AG10803 (cell line): ENCODE data around the gene GSTA3.
A peak's percentile ranks its signal among the peaks of the same experiment; 100 is the strongest.
"Not testable (repeated sequence)": the region's sequence is repeated elsewhere in the genome, so short reads cannot be mapped to it uniquely, and the experiment has no call there.

ENCODE experiments used
- DNase-seq: peaks from one replicate; pipeline ENCODE4 v3.0.0; 2010; ENCODE audit warnings: low read depth
- H3K4me3 ChIP-seq: 2 replicates; pipeline ENCODE4 v1.5.1; 2011; ENCODE audit warnings: mild to moderate bottlenecking, low read length, control low read depth
- CTCF ChIP-seq: conservative IDR thresholded peaks from 2 replicates; pipeline ENCODE4 v1.5.1; 2011; ENCODE audit warnings: mild to moderate bottlenecking, low read length, control low read depth, inconsistent platforms

Gene GSTA3

DNA sequence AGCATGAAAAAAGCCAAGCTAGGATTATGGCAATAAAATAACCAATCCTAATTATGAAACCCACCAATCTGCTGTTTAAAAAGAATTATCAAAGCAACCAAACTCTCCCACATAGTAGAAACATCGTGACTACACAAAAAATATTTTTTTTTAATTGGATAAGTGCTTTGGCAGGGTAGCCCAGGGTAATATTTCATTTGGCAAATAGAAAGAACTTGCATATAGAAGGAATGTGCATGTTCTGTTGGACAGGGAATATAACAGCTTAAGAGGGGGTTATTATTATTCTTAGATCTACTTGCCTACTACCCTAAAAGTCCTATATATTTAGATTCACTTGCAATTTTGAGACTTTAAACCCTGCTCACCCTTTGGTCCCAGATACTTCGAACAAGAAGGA lies 972 bp downstream of the GSTA3 start:
- TF ChIP-seq CTCF, result no peak
- no peak for DNase-seq
- H3K4me3 ChIP-seq, result no peak overlapping the region

DNA sequence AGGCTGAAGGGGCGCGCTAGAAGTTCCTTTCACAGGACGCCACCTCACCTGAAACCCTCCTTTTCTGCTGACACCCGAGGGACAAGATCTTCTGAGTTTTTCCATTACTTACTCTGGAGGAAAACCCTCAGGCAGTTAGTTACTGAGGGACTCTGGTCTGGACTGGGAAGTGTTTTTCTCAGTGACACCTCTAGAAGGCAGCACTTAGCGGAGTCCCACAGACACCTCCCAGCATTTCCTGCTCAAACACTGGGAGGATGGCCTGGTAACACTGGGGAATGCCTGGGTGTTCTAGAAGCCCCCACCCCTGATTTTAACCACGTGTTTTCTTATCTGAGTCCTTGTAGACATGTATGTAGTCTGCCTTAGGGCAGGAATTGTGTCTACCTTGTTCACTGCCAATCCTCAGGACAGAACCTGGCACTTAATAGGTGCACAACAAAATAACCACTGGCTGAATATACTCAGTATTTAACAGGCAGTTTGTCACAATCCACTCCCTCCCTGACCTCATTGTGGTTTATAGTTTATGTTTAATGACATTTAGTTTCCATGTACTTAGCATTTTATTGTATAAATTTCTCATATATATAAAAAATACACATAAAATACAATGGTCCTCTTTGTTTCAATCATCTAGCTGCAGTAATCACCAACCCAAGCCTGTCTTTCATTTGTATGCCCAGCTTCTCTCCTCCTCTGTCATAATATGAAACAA lies 4.8 kb downstream of the GSTA3 start:
- H3K4me3 ChIP-seq, result no peak overlapping the region
- 0 out of 2 replicates have a peak, but pooled peaks have one; percentile 21 for TF ChIP-seq CTCF
- DNase-seq, result no peak

DNA sequence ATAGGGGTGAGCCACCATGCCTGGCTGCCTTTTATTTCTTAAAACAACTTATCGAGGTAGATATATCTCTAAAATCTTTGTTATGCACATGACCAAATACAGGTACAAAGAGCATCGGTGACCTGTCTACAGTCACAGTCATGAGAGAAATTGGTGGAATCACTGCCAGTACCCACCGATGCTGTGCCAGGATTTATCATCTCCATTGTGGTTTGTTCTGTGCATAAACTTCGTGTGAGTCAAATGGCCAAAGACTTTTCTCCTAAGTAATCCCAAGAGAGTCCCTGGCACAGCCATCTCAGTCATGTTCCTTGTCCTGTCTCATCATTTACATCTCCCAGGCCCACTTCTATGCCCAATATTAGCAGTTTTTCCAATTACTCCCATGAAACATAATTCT lies 9.0 kb downstream of the GSTA3 start:
- no peak for DNase-seq
- TF ChIP-seq CTCF, result no peak
- H3K4me3 ChIP-seq, result no peak overlapping the region

- DNase-seq, H3K4me3 ChIP-seq: not testable (repeated sequence)
These were observed 13.7 kb downstream of the GSTA3 start for GRCh38 chr6:52895790-52896189.

DNA sequence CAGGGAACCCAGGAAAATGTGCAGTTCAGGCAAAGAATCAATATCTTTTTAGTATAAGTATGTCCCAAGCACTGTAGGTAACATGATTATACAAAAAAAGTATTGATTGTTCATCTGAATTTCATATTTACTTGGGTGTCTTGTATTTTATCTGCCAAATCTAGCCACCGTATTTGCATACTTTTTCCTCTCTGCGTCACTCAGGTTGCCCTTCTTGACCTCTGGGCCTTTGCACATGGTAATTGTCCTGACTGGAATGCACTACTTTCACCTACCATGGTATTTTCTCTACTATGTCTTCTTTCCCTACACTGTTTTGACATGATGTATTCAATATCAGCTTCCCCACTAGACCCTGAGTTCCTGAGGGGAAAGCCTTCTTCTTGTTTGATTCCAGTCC lies 15.2 kb downstream of the GSTA3 start:
- DNase-seq, result no peak
- no peak overlapping the region for H3K4me3 ChIP-seq
- no peak for TF ChIP-seq CTCF

DNA sequence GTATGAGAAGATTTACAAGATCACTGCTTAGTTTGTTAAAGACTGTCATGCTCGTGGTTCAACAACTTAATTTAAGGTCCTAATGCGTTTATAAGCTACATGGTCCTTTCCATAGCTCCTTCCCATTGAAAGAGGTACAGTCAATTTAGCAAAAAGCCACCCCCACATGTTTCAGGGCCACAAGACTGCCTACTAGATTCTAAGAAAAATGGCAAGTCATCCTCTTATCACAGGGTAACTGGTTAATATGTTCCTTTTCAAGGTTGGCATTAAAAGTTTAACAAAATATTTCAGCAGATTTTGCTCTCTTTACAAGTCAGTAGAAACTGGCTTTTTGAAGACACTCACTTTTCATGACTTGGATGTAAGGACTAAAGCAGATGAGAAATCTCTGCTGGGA lies 15.7 kb downstream of the GSTA3 start:
- no peak for DNase-seq
- no peak overlapping the region for H3K4me3 ChIP-seq
- no peak for TF ChIP-seq CTCF

DNA sequence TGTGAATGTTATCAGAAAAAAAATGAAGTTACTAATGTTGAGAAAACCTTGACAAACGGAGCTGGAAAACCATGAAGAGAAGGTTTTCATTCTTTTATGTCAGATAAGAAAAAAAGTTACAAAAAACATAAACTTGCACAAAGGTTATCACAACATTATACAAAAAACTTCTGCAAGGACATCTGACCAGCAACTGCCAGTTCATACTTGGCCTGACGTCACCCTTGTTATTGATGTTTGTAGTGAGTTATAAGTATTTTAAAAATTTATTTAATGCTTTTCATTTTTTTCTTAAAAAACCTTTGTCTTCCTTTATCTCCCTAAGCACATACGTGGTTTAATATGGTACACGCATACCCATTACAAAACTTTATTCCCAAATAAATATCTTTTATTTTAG lies 16.3 kb downstream of the GSTA3 start:
- no peak overlapping the region for H3K4me3 ChIP-seq
- TF ChIP-seq CTCF, result no peak
- DNase-seq, result no peak
